HL-60 (cell line): ENCODE measurements around the gene LTBP3.

Experiments used
- GABPA ChIP-seq: IDR thresholded peaks from 2 replicates; pipeline ENCODE4 v1.6.1; 2012; ENCODE audit warnings: low read depth
- POLR2AphosphoS5 ChIP-seq: IDR thresholded peaks from 2 replicates; pipeline ENCODE4 v1.6.1; 2012; ENCODE audit warnings: low read depth
- REST ChIP-seq: IDR thresholded peaks from 2 replicates; pipeline ENCODE4 v1.6.1; 2012; ENCODE audit warnings: low read depth; ENCODE audit not compliant: insufficient replicate concordance
- SPI1 ChIP-seq: IDR thresholded peaks from 2 replicates; pipeline ENCODE4 v1.6.1; 2012; ENCODE audit warnings: low read depth, mild to moderate bottlenecking, borderline replicate concordance
- TF ChIP-seq, protein P1 (sequence below): IDR thresholded peaks from one replicate; pipeline ENCODE4 v1.5.1; 2011; ENCODE audit warnings: low read length, control low read depth, inconsistent platforms; ENCODE audit not compliant: insufficient read depth

- TF ChIP-seq, protein P1, sequence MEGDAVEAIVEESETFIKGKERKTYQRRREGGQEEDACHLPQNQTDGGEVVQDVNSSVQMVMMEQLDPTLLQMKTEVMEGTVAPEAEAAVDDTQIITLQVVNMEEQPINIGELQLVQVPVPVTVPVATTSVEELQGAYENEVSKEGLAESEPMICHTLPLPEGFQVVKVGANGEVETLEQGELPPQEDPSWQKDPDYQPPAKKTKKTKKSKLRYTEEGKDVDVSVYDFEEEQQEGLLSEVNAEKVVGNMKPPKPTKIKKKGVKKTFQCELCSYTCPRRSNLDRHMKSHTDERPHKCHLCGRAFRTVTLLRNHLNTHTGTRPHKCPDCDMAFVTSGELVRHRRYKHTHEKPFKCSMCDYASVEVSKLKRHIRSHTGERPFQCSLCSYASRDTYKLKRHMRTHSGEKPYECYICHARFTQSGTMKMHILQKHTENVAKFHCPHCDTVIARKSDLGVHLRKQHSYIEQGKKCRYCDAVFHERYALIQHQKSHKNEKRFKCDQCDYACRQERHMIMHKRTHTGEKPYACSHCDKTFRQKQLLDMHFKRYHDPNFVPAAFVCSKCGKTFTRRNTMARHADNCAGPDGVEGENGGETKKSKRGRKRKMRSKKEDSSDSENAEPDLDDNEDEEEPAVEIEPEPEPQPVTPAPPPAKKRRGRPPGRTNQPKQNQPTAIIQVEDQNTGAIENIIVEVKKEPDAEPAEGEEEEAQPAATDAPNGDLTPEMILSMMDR: no peak
- TF ChIP-seq POLR2AphosphoS5 (no peak), REST (no peak), GABPA (no peak), SPI1 (no peak)
Observed at GRCh38 chr11:65589444-65590239, 31.5 kb upstream of the LTBP3 start.
